ENCODE data around the gene CTDSPL.

CTDSPL gene

DNA sequence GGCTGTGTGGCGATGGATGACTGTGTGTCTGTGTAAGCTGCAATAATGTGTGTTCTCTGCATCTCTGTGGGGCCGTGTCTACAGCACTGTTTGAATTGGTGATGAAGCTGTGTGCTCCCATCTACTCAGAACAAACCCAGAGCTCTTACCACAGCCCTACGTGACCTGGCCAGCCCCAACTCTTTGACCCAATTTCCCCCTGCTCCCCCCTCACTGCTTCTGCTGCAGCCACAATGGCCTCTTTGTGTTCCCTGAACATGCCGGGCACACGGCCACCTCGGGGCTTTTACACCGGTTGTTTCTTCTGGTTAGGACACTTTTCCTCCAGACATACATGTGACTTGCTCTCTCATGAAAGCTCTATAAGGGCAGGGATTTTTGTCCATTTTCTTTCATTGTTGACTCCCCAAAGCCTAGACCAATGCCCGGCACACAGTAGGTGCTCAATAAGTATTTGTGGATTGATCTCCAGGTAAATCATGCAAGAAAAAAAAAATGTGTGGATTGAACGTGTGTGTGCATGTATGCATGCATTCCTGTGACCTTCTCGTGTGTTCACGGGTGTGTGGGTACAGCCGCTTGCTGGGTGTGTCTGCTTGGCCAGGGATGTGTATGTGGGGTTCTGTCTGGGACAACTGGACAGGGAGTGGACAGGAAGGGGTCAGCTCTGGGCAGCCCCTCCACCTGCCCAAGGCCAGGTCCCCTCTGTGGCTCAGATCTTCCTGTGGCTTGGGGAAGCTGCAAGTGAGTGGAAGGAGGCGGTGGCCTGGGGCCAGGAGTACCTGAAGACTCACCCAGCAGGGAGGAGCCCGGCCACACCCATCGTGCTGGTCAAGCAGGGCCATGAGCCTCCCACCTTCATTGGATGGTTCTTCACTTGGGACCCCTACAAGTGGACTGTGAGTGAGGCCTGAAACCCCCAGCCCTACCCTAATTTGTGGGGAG is 143.7 kb downstream of the CTDSPL start:
- no peak for DNase-seq

GRCh38 chr3:38006031-38006430 is 144.4 kb downstream of the CTDSPL start:
- DNase-seq = no peak

DNA sequence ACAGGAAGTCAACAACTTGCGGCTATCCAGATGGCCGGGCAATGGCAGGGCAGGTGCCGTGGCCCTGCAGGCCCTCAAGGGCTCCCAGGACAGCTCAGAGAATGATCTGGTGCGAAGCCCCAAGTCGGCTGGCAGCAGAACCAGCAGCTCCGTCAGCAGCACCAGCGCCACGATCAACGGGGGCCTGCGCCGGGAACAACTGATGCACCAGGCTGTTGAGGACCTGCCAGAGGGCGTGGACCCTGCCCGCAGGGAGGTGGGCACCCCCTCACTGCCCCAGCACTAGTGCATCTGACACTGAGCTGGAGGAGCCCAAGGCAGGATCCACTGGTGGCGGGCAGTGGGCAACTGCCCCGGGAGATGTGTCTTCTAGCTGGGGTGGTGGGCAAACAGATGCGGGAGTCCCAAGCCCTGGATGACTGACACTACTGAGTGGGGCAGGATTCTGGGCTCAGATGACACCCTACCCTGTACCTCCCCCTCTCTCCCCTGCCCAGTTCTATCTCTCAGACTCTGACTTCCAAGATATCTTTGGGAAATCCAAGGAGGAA is 144.8 kb downstream of the CTDSPL start:
- DNase-seq = no peak

GRCh38 chr3:38007754-38008090 is 146.0 kb downstream of the CTDSPL start:
- no peak for DNase-seq

- no peak for DNase-seq
Measured at GRCh38 chr3:38008191-38008701, 146.6 kb downstream of the CTDSPL start.

GRCh38 chr3:38008971-38009580 is 147.4 kb downstream of the CTDSPL start:
- DNase-seq = no peak

GRCh38 chr3:38009807-38010591 is 148.3 kb downstream of the CTDSPL start:
- DNase-seq = no peak

DNA sequence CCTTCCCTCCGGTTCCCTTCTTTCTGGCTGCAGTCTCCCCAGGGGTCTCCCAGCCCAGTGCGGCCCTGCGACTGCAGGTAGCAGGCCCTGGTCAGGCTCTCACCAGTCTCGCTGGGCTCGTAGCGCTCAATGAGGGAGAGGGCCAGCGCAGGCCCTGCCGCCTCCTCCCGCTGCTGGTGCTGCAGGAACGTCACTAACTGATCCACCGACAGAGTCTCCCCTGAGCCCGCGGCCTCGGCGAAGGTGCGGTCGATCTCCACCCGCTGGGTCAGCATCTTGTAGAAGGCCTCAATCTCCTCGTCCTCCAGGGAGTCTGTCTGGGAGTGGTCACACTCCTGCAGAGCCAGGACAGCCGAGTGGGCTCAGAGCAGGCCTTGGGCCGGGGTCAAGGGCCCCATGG is 149.4 kb downstream of the CTDSPL start:
- DNase-seq = no peak

GRCh38 chr3:38015485-38015884 is 153.8 kb downstream of the CTDSPL start:
- DNase-seq = no peak

DNA sequence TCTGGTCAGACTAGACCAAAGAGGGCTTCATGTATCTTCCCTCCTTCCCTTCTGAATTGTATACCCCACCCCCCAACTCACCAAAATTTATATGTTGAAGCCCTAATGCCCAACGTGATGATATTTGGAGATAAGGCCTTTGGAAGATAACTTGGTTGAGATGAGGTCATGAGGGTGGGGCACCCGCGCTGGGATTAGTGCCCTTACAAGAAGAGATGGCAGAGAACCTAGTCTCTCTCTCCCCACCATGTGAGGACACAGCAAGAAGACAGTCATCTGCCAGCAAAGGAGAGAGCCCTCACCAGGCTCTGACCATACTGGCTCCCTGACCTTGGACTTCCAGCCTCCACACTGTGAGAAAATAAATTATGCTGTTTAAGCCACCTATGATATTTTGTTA is 154.3 kb downstream of the CTDSPL start:
- no peak for DNase-seq

GRCh38 chr3:38016410-38016809 is 154.7 kb downstream of the CTDSPL start:
- no peak for DNase-seq

GRCh38 chr3:38016847-38017444 is 155.3 kb downstream of the CTDSPL start:
- DNase-seq = no peak

DNA sequence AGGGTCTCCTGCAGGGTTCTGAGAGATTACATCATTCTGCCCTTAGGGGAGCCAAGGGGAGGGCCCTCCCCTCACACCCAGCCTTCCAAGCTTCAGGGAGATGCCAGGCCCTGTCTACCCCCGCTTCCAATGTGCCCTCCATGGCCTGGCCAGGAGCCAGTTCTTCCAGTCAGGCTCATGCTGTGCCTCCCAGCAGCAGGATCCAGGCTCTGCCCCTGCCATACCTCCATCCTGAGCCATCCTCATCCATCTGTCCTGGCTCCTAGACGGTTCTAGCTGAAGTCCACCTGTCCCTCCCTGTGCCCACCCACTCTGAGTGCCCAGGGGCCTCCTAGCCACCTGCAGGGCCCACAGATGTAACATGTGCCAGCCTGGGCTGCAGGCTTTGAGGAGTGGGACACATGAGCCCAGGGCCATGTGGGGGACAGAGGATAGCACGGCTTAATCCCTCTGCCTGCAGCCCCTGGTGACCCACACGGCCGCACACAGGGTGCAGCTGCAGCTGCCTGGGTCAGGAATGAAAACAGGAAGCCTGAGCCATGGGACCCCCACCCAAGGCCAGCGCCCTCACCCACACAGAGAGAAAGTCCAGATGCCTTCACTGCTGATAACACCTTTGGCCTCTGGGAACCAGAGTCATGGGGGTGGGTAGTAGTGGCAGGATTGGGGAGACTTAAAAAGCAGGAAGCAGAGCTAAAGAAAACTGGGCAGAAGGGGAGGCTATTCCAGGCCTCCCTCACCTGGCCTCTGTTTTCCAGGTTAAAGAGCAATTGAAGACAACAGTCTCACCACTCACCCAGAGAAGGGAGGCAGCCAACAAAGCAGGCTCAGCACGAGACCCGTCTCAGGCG is 156.0 kb downstream of the CTDSPL start:
- DNase-seq = no peak

GRCh38 chr3:38018296-38019266 is 156.9 kb downstream of the CTDSPL start:
- DNase-seq = no peak

DNA sequence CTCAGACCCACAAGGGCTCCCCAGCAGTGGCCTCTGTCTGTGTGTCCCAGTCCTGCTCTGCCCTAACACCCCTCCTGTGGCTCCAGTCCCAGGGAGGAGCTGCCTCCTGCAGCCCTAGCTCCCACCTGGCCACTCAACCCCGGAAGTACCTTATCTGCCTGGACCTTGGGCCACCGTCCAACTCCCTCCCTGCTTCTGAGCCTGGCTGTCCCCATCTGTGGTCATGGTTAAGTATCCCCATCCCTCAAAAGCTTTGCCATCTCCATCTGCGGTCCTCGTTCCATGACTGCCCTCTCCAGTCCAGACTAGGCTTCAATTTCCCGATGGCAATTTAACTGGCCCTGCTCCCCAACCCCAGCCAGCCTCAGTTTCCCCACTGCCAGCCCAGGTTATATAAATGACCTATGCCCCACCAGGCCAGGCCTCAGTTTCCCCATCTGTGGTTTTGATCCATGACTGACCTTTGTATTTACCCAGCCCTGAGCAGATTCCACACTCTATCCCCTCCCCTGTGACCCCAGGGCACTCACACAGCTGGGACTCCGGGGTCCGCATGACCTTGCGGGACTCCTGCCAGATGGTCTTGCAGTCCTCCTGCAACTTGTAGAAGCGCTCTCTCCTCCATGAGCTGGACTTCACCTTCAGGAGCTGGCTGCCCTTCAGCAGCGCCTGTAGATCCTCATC is 158.1 kb downstream of the CTDSPL start:
- no peak for DNase-seq

DNA sequence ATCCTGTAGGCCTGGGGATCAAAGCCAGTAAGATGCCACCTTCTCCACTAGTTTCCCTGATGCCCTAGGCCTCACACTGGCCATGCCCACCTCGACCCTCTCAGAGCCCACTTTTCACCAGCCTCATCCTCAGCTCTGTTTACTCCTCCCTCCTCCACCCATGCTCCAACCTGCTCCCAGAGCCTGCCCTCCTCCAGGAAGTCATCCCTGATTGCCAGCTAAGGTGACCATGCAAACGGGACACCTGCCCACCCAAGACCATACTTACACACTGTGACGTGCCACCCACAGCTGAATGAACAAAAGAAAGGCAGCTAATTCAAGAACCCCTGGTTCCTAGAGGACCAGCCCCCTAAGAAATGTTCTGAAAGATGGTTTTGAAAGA is 158.7 kb downstream of the CTDSPL start:
- no peak for DNase-seq

DNA sequence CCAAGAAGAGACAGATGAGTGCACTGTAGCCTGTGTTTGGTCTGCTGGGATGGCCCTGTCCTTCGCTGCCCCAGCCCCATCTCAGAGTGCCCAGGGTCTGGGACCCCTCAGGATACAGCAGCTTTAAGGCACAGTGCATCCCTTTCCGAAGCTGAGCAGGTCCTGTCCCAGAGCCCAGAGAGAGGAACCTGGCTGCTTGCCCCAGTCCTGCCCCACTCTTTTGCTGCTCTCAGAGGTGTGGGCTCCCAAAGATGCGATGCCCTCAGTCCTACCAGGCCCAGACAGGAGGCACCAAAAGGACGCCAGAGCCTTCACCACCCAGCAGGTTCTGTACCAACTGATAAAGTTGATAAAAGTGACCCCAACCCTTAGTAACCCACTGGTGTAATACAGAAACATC is 159.5 kb downstream of the CTDSPL start:
- DNase-seq = no peak

DNA sequence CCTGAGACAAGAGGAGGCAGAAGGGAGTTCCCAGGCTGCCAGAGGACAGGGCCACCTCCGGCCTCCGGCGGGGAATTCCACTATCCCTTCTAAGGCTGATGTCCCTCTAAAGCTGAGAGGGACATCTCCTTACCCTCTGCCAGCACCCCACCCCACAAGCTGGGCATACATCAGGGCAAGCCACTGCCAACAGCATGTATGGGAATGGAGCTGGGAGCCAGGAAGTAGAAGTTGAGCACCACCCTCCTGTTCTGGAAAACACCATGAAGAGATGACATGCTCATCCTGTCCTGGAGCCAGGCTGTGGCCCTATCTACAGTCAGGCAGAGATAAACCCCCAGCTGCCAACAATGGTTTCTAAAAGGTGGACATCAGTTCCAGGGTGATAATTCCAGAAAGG is 160.6 kb downstream of the CTDSPL start:
- DNase-seq = no peak

- no peak for DNase-seq
Measured at GRCh38 chr3:38022896-38023709, 161.4 kb downstream of the CTDSPL start.
